Activated CD8-positive, alpha-beta memory T cell treated with anti-CD3 and anti-CD28 coated beads, Interleukin-2, amount 50 U/mL, for 24 hours (primary cell): ENCODE data around the gene CMIP.

ENCODE experiments used
- DNase-seq: peaks from one replicate; pipeline ENCODE4 v3.0.0-alpha.2; 2020; ENCODE audit errors: extremely low read depth

CMIP gene

DNA sequence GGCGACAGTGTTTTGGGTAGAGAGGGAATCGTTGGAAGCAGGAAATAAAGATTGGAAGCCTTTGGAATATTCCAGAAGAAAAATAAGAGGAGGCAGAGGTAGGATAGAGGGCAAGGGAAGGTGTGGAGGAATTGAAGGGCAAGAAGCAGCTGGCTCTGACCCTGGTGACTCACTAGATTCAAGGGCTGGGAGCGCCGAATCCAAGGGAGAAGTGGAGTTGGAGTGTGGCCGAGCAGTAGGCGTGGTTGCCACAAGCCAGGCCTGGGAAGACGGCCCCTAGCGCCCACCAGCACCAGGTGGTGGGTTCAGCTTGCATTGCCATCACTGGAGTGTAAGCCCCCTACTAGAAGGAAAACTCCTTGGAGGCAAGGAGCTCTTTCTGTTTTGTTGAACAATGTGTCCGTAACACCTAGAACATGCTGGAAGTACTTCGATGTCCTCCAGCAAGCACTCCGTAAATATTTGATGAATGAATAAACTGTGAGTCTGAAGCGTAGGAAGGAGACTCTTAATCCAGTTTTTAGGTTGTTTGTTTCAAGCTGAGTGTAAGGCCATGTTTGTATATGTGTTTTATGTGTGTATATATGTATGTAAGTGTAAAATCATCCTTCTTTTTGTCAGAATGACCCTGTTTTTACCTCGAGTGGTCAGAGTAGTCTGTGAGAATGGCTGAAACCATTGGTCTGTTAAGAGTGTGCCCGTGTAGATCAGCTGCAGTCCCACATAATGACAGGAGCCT, 139.5 kb downstream of the CMIP start:
- DNase-seq, result no peak

DNA sequence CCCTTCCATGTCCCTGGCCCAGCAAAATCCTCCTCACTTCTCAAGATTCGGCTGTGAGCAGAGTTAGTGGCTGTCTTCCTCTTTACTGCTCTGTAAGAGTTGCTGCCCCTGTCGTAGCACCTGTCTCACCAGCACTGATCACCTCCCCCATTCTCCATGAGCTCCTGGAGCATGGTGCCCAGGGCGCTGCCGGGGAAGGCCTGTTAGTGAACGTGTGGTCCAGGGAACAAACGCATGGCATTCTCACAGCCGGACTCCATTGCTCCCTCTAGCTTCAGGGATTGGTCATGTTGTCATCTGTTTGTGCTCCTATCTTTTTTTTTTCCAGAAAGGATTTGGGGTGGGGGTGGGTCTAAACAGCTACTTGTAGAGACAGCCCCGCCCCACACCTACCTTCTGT, 141.2 kb downstream of the CMIP start:
- DNase-seq, result no peak

DNA sequence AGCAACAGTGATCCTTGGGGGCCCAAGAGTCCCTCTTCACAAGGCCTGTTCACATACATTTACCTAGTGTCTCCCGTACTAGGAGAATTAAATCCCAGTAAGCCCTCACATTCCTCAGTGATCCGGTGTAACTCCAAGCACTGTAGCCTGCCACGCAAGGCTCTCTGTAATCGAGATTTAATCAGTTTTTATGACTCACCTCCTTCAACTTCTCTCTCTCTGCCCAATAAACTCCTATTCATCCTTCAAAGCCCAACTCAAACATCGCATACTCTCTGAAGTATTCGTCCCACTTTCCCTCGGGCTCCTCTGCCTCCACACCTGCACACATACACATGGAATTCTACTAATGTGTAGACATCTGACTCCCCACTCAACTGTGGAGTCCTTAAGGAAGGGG, 141.8 kb downstream of the CMIP start:
- no peak for DNase-seq

GRCh38 chr16:81586977-81587625, 142.5 kb downstream of the CMIP start:
- DNase-seq, result no peak

- no peak for DNase-seq
These were observed 143.1 kb downstream of the CMIP start for GRCh38 chr16:81587626-81588160.

DNA sequence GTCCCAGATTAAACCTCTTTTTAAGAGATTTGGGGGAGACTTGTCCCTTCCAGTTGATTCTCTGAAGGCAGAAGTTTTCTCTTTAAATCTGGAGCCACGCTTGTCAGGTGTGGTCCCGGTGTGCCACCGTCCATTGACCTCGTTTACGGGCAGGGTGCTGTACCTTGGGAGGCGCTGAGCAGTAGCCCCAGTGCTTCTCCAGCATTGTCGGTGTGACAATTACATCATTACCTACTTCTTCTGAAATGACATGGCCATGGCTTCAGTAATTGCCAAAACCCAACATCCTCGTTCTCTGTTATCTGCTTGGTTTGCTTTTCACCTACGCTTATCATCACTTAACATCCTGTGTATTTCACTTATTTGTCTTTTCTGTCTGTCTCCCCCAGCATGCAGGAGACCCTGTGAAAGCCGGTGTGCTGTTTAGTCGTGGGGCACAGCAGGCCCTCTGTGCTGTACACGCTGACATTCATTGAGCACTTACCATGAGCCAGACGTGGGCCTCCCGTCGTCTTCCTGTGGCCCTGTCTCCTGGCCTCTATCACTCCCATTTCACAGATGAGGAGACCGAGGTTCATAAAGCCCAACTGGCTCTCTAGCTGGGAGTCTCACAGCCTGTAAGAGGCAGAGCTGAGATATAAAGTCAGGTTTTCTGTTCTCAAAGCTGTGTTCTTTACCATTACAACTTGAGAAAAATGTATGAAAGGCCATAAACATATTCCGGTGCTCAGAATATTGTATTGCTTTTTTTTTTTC, 143.9 kb downstream of the CMIP start:
- DNase-seq, result no peak

- DNase-seq, result no peak
These were observed 145.5 kb downstream of the CMIP start for GRCh38 chr16:81589975-81590650.

DNA sequence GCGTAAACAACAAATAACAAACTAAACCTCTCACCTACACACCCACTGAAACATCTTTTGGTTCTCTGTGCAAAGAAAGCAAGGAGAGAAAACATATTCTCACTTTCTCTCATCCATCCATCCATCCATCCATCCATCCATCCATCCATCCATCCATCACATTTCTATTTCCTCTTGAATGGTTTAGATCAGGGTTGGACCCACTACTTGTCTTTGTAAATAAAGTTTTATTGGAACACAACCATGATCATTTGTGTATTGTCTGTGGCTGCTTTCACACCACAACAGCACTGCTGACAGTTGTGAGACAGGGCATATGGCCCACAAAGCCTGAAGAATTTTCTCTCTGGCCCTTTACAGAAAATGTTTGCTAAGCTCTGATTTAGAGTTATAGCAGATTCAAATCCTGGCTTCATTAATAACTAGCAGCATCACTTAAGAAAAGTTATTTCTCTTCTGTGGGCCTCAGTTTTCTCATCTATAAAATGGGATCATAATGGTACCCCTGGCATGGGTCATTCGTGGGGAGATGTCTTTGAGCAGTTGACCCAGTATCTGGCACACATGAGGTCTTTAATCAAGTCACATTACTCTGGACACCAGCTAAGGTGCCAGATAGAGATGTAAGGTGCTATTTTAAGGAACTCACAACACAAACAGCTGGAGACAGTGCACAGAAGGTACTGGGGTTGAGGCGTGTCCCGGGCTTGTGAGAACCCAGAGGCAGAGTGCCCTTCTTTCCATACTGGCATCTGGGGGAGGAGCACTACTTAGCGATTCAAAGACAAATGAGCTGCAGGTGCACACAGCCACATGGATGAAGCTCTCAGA, 146.3 kb downstream of the CMIP start:
- DNase-seq, result no peak

DNA sequence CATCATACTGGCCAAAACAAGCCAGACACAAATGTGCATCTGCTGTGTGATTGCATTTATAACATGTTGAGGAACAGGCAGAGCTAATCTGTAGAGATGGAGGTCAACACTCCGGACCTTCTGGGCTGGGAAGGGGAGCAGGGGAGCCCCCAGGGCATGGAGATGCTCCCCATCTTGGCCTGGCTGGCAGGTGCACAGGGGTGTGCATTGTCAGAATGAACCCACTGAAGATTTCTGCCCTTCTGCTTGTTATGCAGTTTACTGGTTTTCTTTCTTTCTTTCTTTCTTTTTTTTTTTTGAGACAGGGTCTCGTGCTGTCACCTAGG, 146.9 kb downstream of the CMIP start:
- no peak for DNase-seq

DNA sequence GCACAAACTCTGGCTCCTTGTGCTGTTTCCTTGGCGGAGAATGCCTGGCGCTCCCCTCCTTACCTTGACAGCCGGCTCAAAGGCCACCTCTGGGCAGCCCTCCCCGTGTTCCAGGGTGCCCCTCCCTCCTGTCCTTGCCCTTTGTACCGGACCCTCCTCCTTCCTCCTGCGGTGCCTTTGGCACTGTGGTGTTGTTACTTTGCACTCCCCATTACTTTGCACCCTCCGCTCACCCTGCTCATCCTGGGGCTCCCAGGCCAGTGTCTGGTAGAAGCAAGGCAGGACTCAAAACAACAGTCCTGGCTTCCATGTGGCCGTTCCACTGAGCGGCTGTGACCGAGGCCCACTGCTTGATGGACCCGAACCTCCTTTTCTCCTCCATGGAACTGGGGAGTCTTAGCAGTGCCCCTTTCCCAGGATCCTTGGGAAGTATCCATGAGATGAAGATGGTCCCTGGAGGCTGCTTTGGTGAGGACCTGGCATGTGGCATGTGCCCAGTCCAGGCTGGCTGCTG, 147.8 kb downstream of the CMIP start:
- no peak for DNase-seq

GRCh38 chr16:81593481-81593880, 148.9 kb downstream of the CMIP start:
- no peak for DNase-seq

DNA sequence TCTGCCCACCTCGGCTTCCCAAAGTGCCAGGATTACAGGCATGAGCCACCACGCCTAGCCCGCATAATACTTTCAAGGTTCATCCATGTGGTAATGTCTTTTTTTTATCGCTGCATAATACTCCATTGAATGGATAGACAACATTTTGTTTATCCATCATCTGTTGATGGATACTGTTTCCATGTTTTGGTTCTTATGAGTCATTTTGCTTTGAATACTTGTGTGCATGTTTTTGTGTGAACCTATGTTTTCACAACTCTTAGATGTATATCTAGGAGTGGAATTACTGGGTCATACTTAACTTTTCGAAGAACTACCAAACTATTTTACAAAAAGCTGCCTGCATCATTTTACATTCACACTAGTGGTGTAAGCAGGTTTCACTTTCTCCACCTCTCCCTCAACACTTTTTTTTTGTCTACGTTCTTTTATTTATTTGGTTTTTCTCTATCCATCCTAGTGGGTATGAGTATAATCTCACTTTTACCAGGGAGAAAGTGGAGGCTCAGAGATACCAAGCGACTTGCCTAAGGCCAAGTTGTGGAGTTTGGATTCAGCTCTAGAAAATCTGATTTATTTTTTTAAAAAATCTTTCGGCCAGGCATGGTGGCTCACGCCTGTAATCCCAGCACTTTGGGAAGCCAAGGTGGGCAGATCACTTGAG, 151.2 kb downstream of the CMIP start:
- no peak for DNase-seq

- no peak for DNase-seq
These were observed 152.6 kb downstream of the CMIP start for GRCh38 chr16:81597079-81597658.

- no peak for DNase-seq
These were observed 153.5 kb downstream of the CMIP start for GRCh38 chr16:81598083-81598482.

GRCh38 chr16:81599034-81599744, 154.6 kb downstream of the CMIP start:
- no peak for DNase-seq

GRCh38 chr16:81600275-81600674, 155.7 kb downstream of the CMIP start:
- DNase-seq, result no peak

GRCh38 chr16:81601008-81601428, 156.4 kb downstream of the CMIP start:
- no peak for DNase-seq

DNA sequence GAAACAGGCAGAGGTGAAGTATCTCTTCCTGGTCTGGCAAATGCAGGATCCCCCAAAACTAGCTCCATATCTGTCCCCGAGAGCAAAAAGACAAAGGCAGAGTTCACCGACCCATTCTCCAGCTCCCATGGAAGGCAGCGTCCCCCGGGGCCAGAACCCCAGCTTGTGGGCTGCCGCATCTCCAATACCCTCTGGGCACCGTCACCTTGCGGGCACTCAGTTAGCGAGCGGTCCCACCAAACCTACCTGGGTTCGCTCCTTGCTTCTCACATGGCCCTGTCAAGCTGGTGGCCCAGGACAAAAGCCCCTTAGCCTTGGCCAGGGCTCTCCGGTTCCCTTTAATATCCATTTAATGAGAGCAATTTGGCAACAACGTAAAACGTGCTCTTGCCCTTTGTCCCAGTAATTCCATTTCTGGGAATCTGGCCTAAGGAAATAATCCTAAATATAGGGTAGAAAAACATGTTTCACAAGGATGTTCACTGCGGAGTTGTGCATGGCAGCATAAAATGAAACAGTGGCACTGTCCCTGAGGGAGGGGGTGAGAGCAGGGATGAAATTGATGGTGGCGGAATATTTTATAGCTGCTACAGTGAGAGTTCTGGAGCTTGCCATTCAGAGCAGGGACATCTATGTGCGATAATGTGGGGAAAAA, 157.1 kb downstream of the CMIP start:
- DNase-seq, result no peak

DNA sequence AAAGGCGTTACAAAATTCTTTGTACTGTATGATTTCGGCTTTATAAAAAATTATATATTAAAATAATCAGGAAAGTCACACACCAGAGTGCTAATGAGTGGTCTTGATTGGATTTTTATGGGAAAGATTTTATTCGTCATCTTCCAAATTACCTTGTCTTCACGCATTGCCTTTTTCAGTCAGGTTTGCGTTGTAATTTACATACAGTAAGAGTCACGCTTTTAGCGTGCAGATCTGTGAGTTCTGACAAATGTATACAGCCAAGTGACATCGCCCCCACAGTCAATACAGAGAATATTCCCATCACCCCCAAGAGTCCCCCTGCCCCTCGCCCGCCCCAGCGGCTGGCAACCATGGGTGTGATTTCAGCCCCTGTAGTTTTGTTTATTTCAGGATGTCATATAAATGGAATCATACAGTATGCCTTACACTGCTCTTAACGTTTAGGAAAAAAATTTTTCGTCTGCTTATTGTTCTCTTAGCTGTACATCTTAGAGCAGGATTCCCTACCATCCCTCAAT, 157.7 kb downstream of the CMIP start:
- DNase-seq, result no peak
